Measurements from ENCODE around the gene MB21D2.
"Not testable (repeated sequence)": the region's sequence is repeated elsewhere in the genome, so short reads cannot be mapped to it uniquely, and the experiment has no call there.

Gene MB21D2

DNA sequence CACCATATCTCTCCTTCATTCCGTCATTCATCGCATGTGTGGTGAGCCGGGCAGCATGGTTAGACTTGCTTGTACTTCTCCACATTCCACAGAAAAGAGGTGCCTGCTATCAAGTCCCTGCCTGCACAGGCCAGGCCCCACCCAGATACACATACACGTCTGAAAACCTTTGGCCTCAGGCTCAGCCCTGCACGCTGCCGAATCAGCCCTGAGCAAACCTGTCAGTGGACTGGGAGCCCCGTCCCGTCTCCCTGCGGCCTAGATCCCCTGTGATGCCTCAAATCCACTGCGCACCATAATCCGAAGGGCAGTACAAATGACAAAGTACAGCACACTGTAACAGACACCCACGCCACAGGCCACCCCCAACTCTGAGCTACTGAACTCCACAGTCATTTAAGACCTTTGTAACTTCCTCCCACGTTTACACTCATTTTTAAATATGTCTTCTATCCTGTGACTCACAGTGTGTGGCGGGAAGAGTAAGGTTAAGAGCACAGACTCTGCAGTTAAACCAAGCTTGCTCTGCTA, 67.1 kb downstream of the MB21D2 start:
- in situ Hi-C loops (cut with MboI; ENCODE audit: low pct_unique_long_range_greater_than_20kb, low sequenced_read_pairs, unreplicated experiment) = no loop called here
- DNase-seq (ENCODE audit: low spot score) = peak; percentile 47
- TF ChIP-seq, protein P1, sequence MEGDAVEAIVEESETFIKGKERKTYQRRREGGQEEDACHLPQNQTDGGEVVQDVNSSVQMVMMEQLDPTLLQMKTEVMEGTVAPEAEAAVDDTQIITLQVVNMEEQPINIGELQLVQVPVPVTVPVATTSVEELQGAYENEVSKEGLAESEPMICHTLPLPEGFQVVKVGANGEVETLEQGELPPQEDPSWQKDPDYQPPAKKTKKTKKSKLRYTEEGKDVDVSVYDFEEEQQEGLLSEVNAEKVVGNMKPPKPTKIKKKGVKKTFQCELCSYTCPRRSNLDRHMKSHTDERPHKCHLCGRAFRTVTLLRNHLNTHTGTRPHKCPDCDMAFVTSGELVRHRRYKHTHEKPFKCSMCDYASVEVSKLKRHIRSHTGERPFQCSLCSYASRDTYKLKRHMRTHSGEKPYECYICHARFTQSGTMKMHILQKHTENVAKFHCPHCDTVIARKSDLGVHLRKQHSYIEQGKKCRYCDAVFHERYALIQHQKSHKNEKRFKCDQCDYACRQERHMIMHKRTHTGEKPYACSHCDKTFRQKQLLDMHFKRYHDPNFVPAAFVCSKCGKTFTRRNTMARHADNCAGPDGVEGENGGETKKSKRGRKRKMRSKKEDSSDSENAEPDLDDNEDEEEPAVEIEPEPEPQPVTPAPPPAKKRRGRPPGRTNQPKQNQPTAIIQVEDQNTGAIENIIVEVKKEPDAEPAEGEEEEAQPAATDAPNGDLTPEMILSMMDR (IDR thresholded peaks at IDR 0.05; ENCODE audit: extremely low read depth, insufficient read depth, missing control alignments) = no peak

DNA sequence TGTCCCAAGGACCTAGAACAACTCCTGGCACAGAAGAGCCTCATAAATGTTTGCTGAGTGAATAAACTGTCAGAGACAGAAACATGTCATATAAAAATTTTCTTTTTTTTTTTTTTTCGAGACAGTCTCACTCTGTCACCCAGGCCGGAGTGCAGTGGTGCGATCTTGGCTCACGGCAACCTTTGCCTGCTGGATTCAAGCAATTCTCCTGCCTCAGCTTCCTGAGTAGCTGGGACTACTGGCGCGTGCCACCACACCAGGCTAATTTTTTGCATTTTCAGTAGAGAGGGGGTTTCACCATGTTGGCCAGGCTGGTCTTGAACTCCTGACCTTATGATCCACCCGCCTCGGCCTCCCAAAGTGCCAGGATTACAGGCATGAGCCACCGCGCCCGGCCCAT, 67.8 kb downstream of the MB21D2 start:
- DNase-seq (ENCODE audit: low spot score); in situ Hi-C loops (cut with MboI; ENCODE audit: low pct_unique_long_range_greater_than_20kb, low sequenced_read_pairs, unreplicated experiment): not testable (repeated sequence)

DNA sequence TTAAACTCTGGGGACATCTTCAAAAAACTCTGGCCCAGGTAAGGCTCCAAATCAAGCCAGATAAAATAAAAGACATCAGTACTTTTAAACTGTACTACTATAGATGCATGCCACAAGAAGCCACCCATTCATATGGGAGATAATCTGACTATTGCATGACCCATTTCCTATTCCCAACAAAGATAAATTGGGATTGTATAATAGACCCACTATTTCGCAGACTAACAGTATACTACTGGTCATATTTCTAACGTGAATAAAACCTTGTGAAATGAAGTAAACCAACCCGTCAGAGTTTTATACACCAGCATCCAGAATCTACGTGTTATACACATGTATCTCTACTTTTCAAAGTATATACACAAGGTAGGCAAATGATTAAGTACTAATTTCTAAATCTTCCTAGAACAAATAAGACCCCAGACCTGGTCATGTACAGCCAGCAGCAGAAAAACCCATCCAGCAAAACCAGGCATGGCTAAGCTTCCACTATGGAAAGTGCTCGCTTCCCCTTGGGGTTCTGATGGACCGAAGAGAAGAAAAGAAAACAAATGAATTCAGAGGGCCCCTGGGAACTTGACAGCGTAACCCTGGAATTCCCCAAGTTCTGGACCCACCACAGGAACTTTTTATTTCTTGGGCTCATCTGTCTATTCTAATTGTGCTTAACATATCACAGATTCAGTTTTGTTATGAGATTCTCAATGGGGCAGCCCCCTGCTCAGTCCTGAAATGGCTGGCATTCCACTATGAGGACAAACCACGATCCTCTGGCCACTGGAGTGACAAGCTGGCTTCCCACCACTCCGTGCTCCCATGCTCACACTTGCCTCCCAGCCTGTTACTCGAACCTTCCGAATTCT, 69.1 kb downstream of the MB21D2 start:
- peak; percentile 20 for DNase-seq (ENCODE audit: low spot score)
- in situ Hi-C loops (cut with MboI; ENCODE audit: low pct_unique_long_range_greater_than_20kb, low sequenced_read_pairs, unreplicated experiment) = no loop called here
- TF ChIP-seq, protein P1 (IDR thresholded peaks at IDR 0.05; ENCODE audit: extremely low read depth, insufficient read depth, missing control alignments) = no peak

DNA sequence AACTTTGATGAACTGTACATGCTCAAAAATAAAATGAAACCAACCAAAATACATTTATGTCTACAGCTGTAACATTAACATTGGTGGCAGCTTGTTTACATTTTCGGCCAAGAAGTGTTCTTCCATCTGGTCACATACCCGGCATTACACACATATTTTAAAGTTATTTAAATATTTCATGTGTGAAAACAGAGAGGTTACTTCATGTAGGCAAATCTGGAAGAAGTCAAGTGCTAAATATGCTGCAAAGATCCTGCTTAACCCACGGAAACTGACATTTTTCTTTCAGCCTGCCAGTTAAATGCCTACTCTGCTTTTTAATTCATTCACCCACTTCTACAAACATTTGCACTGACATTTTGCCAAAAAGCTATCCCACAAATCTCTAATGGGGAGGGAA, 69.7 kb downstream of the MB21D2 start:
- DNase-seq (ENCODE audit: low spot score) = peak; percentile 21
- in situ Hi-C loops (cut with MboI; ENCODE audit: low pct_unique_long_range_greater_than_20kb, low sequenced_read_pairs, unreplicated experiment) = no loop called here
- TF ChIP-seq, protein P1 (IDR thresholded peaks at IDR 0.05; ENCODE audit: extremely low read depth, insufficient read depth, missing control alignments) = no peak

DNA sequence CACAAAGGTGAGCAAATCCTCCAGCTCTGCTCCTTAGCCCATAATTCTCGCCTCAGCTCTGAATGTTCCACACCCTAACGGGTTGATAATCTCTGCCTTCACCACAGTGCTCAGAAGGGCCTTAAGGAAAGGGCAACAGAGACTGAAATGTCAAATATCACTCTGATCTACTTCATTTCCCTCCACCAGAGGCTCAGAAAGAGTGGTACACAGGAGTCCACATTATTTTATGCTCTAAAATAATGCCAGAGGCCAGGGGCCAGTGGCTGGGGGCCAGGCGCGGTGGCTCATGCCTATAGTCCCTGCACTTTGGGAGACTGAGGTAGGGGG, 72.2 kb downstream of the MB21D2 start:
- in situ Hi-C loops (cut with MboI; ENCODE audit: low pct_unique_long_range_greater_than_20kb, low sequenced_read_pairs, unreplicated experiment) = no loop called here
- no peak for DNase-seq (ENCODE audit: low spot score)
- TF ChIP-seq, protein P1 (IDR thresholded peaks at IDR 0.05; ENCODE audit: extremely low read depth, insufficient read depth, missing control alignments) = no peak

DNA sequence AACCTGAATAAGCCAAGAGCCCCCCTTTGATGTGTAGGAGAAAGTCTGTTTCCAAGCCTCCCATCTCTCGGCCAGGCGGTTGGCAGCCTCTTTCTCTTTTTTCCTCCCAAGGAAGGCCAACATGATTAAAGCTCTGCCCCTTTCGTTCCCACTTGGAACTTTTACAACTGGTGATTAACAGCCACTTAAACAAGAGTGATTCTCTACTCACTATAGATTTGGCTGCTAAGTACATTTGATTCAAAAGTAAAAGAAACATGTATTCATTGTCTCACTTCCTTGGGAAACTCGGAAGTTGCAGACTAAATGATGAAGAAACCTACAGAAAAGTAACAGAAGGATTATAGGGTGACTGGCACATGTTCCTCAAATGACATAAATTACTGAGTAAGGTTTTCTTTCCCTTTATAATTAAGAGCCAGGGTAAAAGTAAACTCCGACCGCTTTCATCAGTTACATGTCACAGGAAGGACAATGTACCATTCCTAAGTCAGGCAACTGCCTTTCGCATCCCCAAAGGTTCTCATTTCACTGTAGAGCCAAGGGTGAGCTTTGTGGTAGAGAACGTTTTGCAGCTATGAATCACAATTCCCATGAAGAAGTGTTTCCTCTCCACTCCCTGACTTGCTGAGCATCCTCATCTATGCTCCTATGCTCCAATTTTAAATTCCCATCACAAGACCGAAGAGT, 72.7 kb downstream of the MB21D2 start:
- in situ Hi-C loops (cut with MboI; ENCODE audit: low pct_unique_long_range_greater_than_20kb, low sequenced_read_pairs, unreplicated experiment) = no loop called here
- TF ChIP-seq, protein P1 (IDR thresholded peaks at IDR 0.05; ENCODE audit: extremely low read depth, insufficient read depth, missing control alignments) = no peak
- DNase-seq (ENCODE audit: low spot score) = no peak

DNA sequence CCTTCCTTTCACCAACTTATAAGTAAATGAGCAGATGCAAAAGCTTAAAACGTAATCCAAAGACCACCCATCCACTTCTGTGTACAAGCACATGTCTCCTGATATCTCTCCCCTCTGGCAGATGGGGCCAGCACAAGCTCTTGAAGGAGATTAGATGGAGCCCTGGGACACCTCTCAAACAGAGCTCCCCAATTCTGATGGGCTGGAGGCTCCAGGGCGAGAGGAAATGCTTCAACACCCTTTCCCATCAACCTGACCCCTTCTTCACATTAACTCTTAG, 73.2 kb downstream of the MB21D2 start:
- no peak for DNase-seq (ENCODE audit: low spot score)
- TF ChIP-seq, protein P1 (IDR thresholded peaks at IDR 0.05; ENCODE audit: extremely low read depth, insufficient read depth, missing control alignments) = no peak
- in situ Hi-C loops (cut with MboI; ENCODE audit: low pct_unique_long_range_greater_than_20kb, low sequenced_read_pairs, unreplicated experiment) = no loop called here
